Kidney (tissue), 14 donors: Measurements from ENCODE around the gene POU2F3. TPM values are rescaled to one million over a fixed set of nuclear protein-coding genes. Genes with fewer than 3 reads are reported as not detected.

ENCODE experiments used
- DNase-seq, 5 donors: peaks; one replicate each; pipeline ENCODE4 v3.0.0-alpha.2; 2013 to 2020
- FAIRE-seq: peaks from 2 replicates; lab custom pipeline; 2012; peaks lifted over from hg19 to GRCh38; lab: Jason Lieb, UNC
- H3K27ac ChIP-seq, 2 donors: one replicate each; pipeline ENCODE4 v1.7.0; 2013; ENCODE audit warnings: low read depth in 2 of 2, low read length in 2 of 2, inconsistent platforms in 1 of 2
- H3K27me3 ChIP-seq: one replicate; pipeline ENCODE4 v1.7.1; 2013; ENCODE audit warnings: low read length, inconsistent platforms; ENCODE audit not compliant: control insufficient read depth, insufficient read depth
- H3K36me3 ChIP-seq, 3 donors: one replicate each; pipeline versions ENCODE4 v1.7.0 to v1.7.1; 2013; ENCODE audit warnings: low read length in 3 of 3, control low read depth in 1 of 3, inconsistent platforms in 1 of 3; ENCODE audit not compliant: insufficient read depth in 3 of 3, control insufficient read depth in 2 of 3
- H3K4me1 ChIP-seq, 3 donors: one replicate each; pipeline versions ENCODE4 v1.7.0 to v1.7.1; 2013; ENCODE audit warnings: low read length in 3 of 3, inconsistent platforms in 1 of 3, low read depth in 1 of 3; ENCODE audit not compliant: control insufficient read depth in 2 of 3, insufficient read depth in 2 of 3
- H3K4me3 ChIP-seq, 3 donors: one replicate each; pipeline versions ENCODE4 v1.7.0 to v1.8.1; 2013; ENCODE audit warnings: low read length in 3 of 3, control low read depth in 1 of 3, inconsistent platforms in 1 of 3
- H3K9ac ChIP-seq, 3 donors: one replicate each; pipeline versions ENCODE4 v1.7.0 to v1.7.1; 2013; ENCODE audit warnings: low read length in 3 of 3, control low read depth in 1 of 3, inconsistent platforms in 1 of 3
- H3K9me3 ChIP-seq, 3 donors: one replicate each; pipeline versions ENCODE4 v1.7.0 to v1.7.1; 2013; ENCODE audit warnings: low read length in 3 of 3, control low read depth in 1 of 3, inconsistent platforms in 1 of 3; ENCODE audit not compliant: control insufficient read depth in 2 of 3, insufficient read depth in 1 of 3
- CTCF ChIP-seq: IDR thresholded peaks from 3 replicates; pipeline ENCODE4 v1.5.1; 2012; ENCODE audit warnings: mild to moderate bottlenecking, moderate library complexity, borderline replicate concordance; ENCODE audit not compliant: insufficient read depth; ENCODE audit errors: extremely low read depth
- intact Hi-C: fragments of 100-400 bp; cut with DNase I; formaldehyde crosslinking; loops from one replicate; pipeline ENCODE4 v1.11.1; 2022
- polyA plus RNA-seq: library from polyadenylated mRNA; stranded (reverse); fragments of 350-450 nt; fragmentation: Illumina TruSeq; extraction: RNeasy Lipid Tissue Mini Kit (QIAGEN cat#74804); gene quantifications from one replicate; pipeline ENCODE4 v1.2.3, GENCODE V29; 2014; ENCODE audit warnings: low read depth, low replicate concordance; ENCODE audit not compliant: insufficient read depth
- total RNA-seq: library from RNA; stranded (reverse); fragmentation: NEBNext Ultra II Directional; extraction: Animal tissue kit (Norgen Biotek cat#: 25700); gene quantifications from one replicate; pipeline ENCODE4 v1.2.1, GENCODE V29; 2021
- donor health status: control.
- donor health status: control.
- donor health status: control.
- donor health status: control.
- donor health status: control.
- donor health status: DM: yes; HTN: yes; CAD: no.
- donor health status: Normal renal cell carcinoma (clear cell type).

POU2F3 gene
- total and polyA plus RNA-seq, 2 donors from 2014 or later: 0.85 to 1.2 TPM

- Histone ChIP-seq H3K36me3 (no peaks in the 10 kb centered on the region), H3K4me3 (no peak overlapping the region), H3K9me3 (no peaks in the 10 kb centered on the region), H3K27ac (no peak overlapping the region), H3K4me1 (no peaks in the 10 kb centered on the region), H3K9ac (no peak overlapping the region), H3K27me3 (no peaks in the 10 kb centered on the region)
- FAIRE-seq: no peak
- DNase-seq: no peak
- intact Hi-C loops: no loop called here
- TF ChIP-seq CTCF: no peak
These were observed 51.0 kb downstream of the POU2F3 start for GRCh38 chr11:120290956-120291355.

GRCh38 chr11:120293038-120293800 is 53.3 kb downstream of the POU2F3 start:
- H3K4me1 ChIP-seq: no peaks in the 10 kb centered on the region
- DNase-seq (no peak), FAIRE-seq (no peak)
- H3K9me3 ChIP-seq: no peaks in the 10 kb centered on the region
- no peak overlapping the region for H3K4me3 ChIP-seq
- H3K36me3 ChIP-seq: no peaks in the 10 kb centered on the region
- H3K27me3 ChIP-seq: no peaks in the 10 kb centered on the region
- no peak overlapping the region for H3K9ac ChIP-seq
- intact Hi-C loops: no loop called here
- TF ChIP-seq CTCF: no peak
- no peak overlapping the region for H3K27ac ChIP-seq

GRCh38 chr11:120294096-120294495 is 54.2 kb downstream of the POU2F3 start:
- intact Hi-C loops: no loop called here
- Histone ChIP-seq H3K27me3 (no peaks in the 10 kb centered on the region), H3K9me3 (no peaks in the 10 kb centered on the region), H3K4me1 (no peaks in the 10 kb centered on the region), H3K36me3 (no peaks in the 10 kb centered on the region), H3K4me3 (no peak overlapping the region), H3K27ac (no peak overlapping the region), H3K9ac (no peak overlapping the region)
- DNase-seq (no peak), FAIRE-seq (no peak)
- TF ChIP-seq CTCF: no peak
